Sigmoid colon (tissue), 4 donors: Measurements from ENCODE around the gene GPRIN1.

ENCODE experiments used
- CTCF ChIP-seq, 4 experiments: fragments of 450-650 bp in 3 of 4; fragments of 200-600 bp in 1 of 4; IDR thresholded peaks; one replicate each; pipeline ENCODE4 v1.5.1; 2016 to 2019; ENCODE audit warnings: antibody characterized with exemption in 4 of 4, mild to moderate bottlenecking in 3 of 4, moderate library complexity in 2 of 4
- EP300 ChIP-seq, 4 donors: sonication (generic); formaldehyde crosslinking; IDR thresholded peaks; one replicate each; pipeline ENCODE4 v1.6.1; 2017; ENCODE audit warnings: antibody characterized with exemption in 4 of 4

- TF ChIP-seq CTCF (IDR thresholded peaks at IDR 0.05) = no peak
- no peak for TF ChIP-seq EP300 (IDR thresholded peaks at IDR 0.05)
These were observed 16.3 kb upstream of the GPRIN1 start for GRCh38 chr5:176625966-176626875.
